ENCODE results near the gene ST3GAL3.

DNA sequence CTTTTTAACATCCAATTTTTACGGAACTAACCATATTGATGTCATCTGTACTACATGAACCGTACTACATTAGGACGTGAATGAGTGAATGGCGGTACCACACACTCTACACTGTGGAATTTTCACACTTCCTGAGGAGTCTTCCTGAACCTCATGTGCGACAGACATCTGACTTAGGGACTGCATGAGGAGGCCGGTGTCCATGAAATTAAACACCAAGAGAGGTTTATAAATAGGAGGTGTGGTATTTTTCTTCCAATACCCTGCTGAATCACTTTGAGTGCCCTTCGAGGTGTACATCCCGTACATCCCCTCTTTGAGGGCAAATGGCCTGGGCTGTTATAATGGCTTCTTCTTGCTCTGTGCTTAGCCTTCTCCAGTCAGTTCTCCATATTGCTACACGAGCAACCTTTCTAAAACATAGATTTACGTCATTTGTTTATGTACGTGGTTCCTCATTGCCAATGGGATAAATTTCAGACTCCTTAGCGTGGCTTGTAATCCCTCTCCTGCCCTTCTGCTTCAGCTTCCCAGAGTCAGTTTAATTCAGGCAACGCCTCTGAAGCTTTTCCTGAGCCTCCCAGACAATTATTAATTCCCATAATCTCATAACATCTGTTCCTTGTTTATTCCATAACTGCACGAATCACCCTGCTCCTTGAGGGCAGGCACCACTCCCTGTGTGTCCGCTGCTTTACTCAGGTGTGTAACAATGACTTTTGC, 9.4 kb downstream of the ST3GAL3 start:
- no peak for TF ChIP-seq HDAC2 (IDR thresholded peaks at IDR 0.05)
- TF ChIP-seq, protein P1, sequence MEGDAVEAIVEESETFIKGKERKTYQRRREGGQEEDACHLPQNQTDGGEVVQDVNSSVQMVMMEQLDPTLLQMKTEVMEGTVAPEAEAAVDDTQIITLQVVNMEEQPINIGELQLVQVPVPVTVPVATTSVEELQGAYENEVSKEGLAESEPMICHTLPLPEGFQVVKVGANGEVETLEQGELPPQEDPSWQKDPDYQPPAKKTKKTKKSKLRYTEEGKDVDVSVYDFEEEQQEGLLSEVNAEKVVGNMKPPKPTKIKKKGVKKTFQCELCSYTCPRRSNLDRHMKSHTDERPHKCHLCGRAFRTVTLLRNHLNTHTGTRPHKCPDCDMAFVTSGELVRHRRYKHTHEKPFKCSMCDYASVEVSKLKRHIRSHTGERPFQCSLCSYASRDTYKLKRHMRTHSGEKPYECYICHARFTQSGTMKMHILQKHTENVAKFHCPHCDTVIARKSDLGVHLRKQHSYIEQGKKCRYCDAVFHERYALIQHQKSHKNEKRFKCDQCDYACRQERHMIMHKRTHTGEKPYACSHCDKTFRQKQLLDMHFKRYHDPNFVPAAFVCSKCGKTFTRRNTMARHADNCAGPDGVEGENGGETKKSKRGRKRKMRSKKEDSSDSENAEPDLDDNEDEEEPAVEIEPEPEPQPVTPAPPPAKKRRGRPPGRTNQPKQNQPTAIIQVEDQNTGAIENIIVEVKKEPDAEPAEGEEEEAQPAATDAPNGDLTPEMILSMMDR (IDR thresholded peaks at IDR 0.05) = no peak
